CD4-positive, alpha-beta T cell (primary cell): ENCODE results near the gene BCL2. TPM values are rescaled to one million over a fixed set of nuclear protein-coding genes. Genes with fewer than 3 reads are reported as not detected.

Source experiments
- ATAC-seq: fragments of 200-7000 bp; cut with Tn5 transposase; one replicate; pipeline ENCODE4 v1.10.0; 2022; ENCODE audit warnings: mild to moderate bottlenecking; ENCODE audit not compliant: poor library complexity
- CTCF ChIA-PET: fragments of 350-600 bp; sonication (Branson Sonifier 250); formaldehyde crosslinking; loops from one replicate; lab custom pipeline; 2021; ENCODE audit warnings: antibody characterized with exemption, inconsistent platforms; lab: Charles Lee
- POLR2A ChIA-PET: fragments of 350-600 bp; sonication (Branson Sonifier 250); formaldehyde crosslinking; loops from one replicate; lab custom pipeline; 2021; ENCODE audit warnings: antibody characterized with exemption, inconsistent platforms; lab: Charles Lee
- DNase-seq, 14 experiments: peaks; one replicate each; pipeline ENCODE4 v3.0.0-alpha.2; 2013 to 2020; ENCODE audit warnings: mixed read lengths in 2 of 14
- H3K27ac ChIP-seq, 2 donors: one replicate each; pipeline versions ENCODE4 v1.5.1 to v1.7.0; 2013; ENCODE audit warnings: low read length in 2 of 2, low read depth in 1 of 2, mild to moderate bottlenecking in 1 of 2
- H3K27me3 ChIP-seq, 2 experiments: 1 replicate in 1 of 2; 2 replicates in 1 of 2; pipeline versions ENCODE4 v1.6.1 to v1.7.0; 2013; ENCODE audit warnings: low read length in 2 of 2, control low read depth in 1 of 2, mild to moderate bottlenecking in 1 of 2, moderate library complexity in 1 of 2; ENCODE audit not compliant: insufficient read depth in 2 of 2, control insufficient read depth in 1 of 2
- H3K36me3 ChIP-seq: one replicate; pipeline ENCODE4 v1.6.1; 2013; ENCODE audit warnings: low read length, control low read depth; ENCODE audit not compliant: insufficient read depth
- H3K4me1 ChIP-seq: one replicate; pipeline ENCODE4 v1.6.1; 2013; ENCODE audit warnings: low read length, control low read depth; ENCODE audit not compliant: insufficient read depth
- H3K4me3 ChIP-seq: one replicate; pipeline ENCODE4 v1.5.1; 2013; ENCODE audit warnings: mild to moderate bottlenecking, low read length, moderate library complexity
- H3K9me3 ChIP-seq, 2 experiments: 1 replicate in 1 of 2; 2 replicates in 1 of 2; pipeline versions ENCODE4 v1.6.1 to v1.7.0; 2013; ENCODE audit warnings: low read length in 2 of 2, mild to moderate bottlenecking in 2 of 2, control low read depth in 1 of 2, moderate library complexity in 1 of 2; ENCODE audit not compliant: control insufficient read depth in 1 of 2, insufficient read depth in 1 of 2
- H3K27ac Mint-ChIP-seq: one replicate; pipeline ENCODE4 v1.8.0; 2020; ENCODE audit warnings: mixed read lengths
- H3K27me3 Mint-ChIP-seq: one replicate; pipeline ENCODE4 v1.8.0; 2021; ENCODE audit warnings: mixed read lengths
- H3K36me3 Mint-ChIP-seq: one replicate; pipeline ENCODE4 v1.8.0; 2021; ENCODE audit warnings: low read depth, mixed read lengths
- H3K4me1 Mint-ChIP-seq: one replicate; pipeline ENCODE4 v1.8.0; 2021; ENCODE audit warnings: low read depth, mixed read lengths
- H3K4me3 Mint-ChIP-seq: one replicate; pipeline ENCODE4 v1.8.0; 2020; ENCODE audit warnings: mild to moderate bottlenecking, mixed read lengths
- H3K9me3 Mint-ChIP-seq: one replicate; pipeline ENCODE4 v1.8.0; 2020; ENCODE audit warnings: mixed read lengths
- intact Hi-C, 2 experiments: fragments of 100-400 bp; cut with DNase I in 1 of 2; cut with micrococcal nuclease in 1 of 2; formaldehyde crosslinking; loops; one replicate each; pipeline versions ENCODE4 v1.15.1 to v1.9.0; 2023 to 2025; cut with DNase I, micrococcal nuclease
- total RNA-seq, 174 experiments: library from RNA in 2 of 174; stranded (reverse) in 2 of 174; gene quantifications; one replicate each; pipeline ENCODE4 v1.2.3 and lab custom pipeline; 2021 to 2026
- TF ChIP-seq, protein P1 (sequence below): fragments of 200-600 bp; IDR thresholded peaks from one replicate; pipeline ENCODE4 v1.8.0; 2022; ENCODE audit warnings: antibody characterized with exemption, mild to moderate bottlenecking

The BCL2 gene
- total RNA-seq, 2 experiments from 2014 or later: 40.1 to 40.3 TPM

DNA sequence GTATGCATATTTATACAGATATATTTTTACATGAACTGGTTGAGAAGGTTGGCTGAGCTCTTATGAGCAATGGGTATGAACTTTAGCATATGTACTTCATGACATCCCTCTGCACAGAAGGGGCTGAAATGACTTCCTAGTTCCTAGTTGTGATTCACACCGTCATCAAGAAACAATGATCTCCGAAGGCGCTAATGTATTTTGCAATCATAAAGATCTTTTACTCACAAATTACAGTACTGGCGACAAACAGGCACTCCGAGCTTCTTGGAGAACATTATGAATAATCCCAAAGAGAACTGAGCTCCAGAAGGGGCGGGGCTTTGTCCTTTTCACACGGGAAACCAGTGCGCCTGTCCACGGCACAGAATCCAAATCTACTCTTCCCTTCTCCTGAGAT, 18.1 kb downstream of the BCL2 start:
- Mint-ChIP-seq H3K4me3 (peak overlapping the region; percentile 23), H3K27me3 (no peaks in the 10 kb centered on the region), H3K4me1 (peaks cover 79% of the 10 kb centered on the region), H3K9me3 (no peaks in the 10 kb centered on the region), H3K27ac (peak overlapping the region; percentile 94), H3K36me3 (peaks cover 46% of the 10 kb centered on the region)
- no peak overlapping the region for H3K4me3 ChIP-seq
- H3K27ac ChIP-seq: no peak overlapping the region
- TF ChIP-seq, protein P1, sequence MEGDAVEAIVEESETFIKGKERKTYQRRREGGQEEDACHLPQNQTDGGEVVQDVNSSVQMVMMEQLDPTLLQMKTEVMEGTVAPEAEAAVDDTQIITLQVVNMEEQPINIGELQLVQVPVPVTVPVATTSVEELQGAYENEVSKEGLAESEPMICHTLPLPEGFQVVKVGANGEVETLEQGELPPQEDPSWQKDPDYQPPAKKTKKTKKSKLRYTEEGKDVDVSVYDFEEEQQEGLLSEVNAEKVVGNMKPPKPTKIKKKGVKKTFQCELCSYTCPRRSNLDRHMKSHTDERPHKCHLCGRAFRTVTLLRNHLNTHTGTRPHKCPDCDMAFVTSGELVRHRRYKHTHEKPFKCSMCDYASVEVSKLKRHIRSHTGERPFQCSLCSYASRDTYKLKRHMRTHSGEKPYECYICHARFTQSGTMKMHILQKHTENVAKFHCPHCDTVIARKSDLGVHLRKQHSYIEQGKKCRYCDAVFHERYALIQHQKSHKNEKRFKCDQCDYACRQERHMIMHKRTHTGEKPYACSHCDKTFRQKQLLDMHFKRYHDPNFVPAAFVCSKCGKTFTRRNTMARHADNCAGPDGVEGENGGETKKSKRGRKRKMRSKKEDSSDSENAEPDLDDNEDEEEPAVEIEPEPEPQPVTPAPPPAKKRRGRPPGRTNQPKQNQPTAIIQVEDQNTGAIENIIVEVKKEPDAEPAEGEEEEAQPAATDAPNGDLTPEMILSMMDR: no peak
- intact Hi-C loops: loop anchor here in 1 of 2 experiments (2.0 kb wide), 1 partner anchor 15 kb away; no protein-coding TSS in a partner anchor
- ChIA-PET CTCF (interaction anchor here (1.0 to 4.9 kb wide), 3 partner anchors 16 to 66 kb away, joined by 3 to 26 read pairs (median 5); no protein-coding TSS in a partner anchor), POLR2A (interaction anchor here (1.7 kb wide), 1 partner anchor 8 kb away, joined by 5 read pairs; no protein-coding TSS in a partner anchor)
- peaks cover 57% of the 10 kb centered on the region for H3K4me1 ChIP-seq
- peak in 2 of 14 experiments; percentile 46 to 57 for DNase-seq
- ATAC-seq: no peak
- H3K27me3 ChIP-seq: no peaks in the 10 kb centered on the region
- H3K36me3 ChIP-seq: peaks cover 24% of the 10 kb centered on the region
- no peaks in the 10 kb centered on the region for H3K9me3 ChIP-seq

DNA sequence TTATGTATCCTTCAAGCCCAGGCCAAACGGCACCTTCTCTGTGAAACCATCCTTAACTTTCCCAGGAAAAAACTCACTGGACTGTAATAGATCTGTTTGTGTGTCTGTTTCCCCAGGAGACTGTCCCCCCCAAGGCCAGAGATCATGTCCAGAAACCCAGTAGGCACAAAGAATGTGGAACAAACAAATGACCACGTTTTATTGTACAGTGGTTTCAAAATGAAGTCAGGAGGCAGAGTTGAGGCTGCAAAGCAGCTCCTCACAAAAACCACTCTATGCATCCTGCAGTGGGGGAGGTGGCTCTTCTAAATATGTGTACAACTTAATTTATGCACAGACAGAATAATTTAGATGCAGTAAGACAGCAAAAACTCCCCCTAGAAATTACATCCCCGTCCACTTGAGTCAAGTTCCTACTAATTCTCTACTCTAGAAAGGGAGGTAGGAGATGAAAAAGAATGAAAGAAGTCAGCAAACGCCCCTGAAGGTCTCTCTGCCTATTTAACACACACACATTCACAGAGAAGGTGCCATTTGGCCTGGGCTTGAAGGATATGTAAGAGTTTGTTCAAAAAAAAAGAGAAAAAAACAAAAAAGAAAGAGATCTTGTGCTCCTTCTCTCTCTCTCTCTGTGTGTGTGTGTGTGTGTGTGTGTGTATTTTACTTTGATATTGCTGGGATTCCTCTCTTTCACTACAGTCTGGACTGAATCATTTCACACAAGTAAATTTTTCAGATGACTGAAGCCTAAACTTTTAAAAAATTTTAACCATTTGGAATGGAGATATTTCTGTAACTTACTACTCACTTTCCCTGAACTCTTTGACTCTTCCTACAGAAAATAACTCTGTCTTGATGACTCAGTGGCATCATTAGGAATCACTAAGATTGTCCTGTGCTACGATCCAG, 19.5 kb downstream of the BCL2 start:
- DNase-seq (peak in 4 of 14 experiments; percentile 12 to 66 (median 34)), ATAC-seq (peak; percentile 69)
- Histone ChIP-seq H3K4me3 (no peak overlapping the region), H3K9me3 (no peaks in the 10 kb centered on the region), H3K27me3 (no peaks in the 10 kb centered on the region), H3K27ac (peak overlapping the region in 1 of 2 donors; percentile 27), H3K36me3 (peaks cover 35% of the 10 kb centered on the region), H3K4me1 (peaks cover 58% of the 10 kb centered on the region)
- no peaks in the 10 kb centered on the region for H3K9me3 Mint-ChIP-seq
- H3K4me1 Mint-ChIP-seq: peaks cover 78% of the 10 kb centered on the region
- peak overlapping the region; percentile 47 for H3K4me3 Mint-ChIP-seq
- H3K27me3 Mint-ChIP-seq: no peaks in the 10 kb centered on the region
- intact Hi-C loops: loop anchor here in 1 of 2 experiments (2.0 kb wide), 1 partner anchor 17 kb away; no protein-coding TSS in a partner anchor
- TF ChIP-seq, protein P1: no peak
- ChIA-PET CTCF (interaction anchor here (2.3 to 4.9 kb wide), 2 partner anchors 17 to 18 kb away, joined by 10 to 26 read pairs; no protein-coding TSS in a partner anchor), POLR2A (interaction anchor here (0.7 to 2.8 kb wide), 6 partner anchors 8 to 66 kb away, joined by 3 to 31 read pairs (median 14); partner anchors contain the start of gene BCL2)
- peak overlapping the region; percentile 94 for H3K27ac Mint-ChIP-seq
- peaks cover 56% of the 10 kb centered on the region for H3K36me3 Mint-ChIP-seq
